Fibroblast of pulmonary artery (primary cell): ENCODE data around the gene ALDH1A1.

Experiments
- DNase-seq: peaks from one replicate; pipeline ENCODE4 v3.0.0-alpha.2; 2010; ENCODE audit warnings: low read depth
- H3K4me3 ChIP-seq: replicated peaks from 2 replicates; pipeline ENCODE4 v1.5.1; 2011; ENCODE audit warnings: low read depth, mild to moderate bottlenecking, control low read depth, low read length, moderate library complexity
- CTCF ChIP-seq: IDR thresholded peaks from 2 replicates; pipeline ENCODE4 v1.5.1; 2011; ENCODE audit warnings: mild to moderate bottlenecking, control low read depth, low read length, inconsistent platforms; ENCODE audit errors: missing control alignments

The ALDH1A1 gene

GRCh38 chr9:72882117-72882775 is 70.6 kb downstream of the ALDH1A1 start:
- no peak for DNase-seq
- H3K4me3 ChIP-seq = no peak overlapping the region
- TF ChIP-seq CTCF = no peak

GRCh38 chr9:72880821-72881220 is 72.0 kb downstream of the ALDH1A1 start:
- no peak for DNase-seq
- no peak overlapping the region for H3K4me3 ChIP-seq
- TF ChIP-seq CTCF = no peak

- H3K4me3 ChIP-seq = no peak overlapping the region
- no peak for TF ChIP-seq CTCF
- DNase-seq = no peak
Measured at GRCh38 chr9:72875221-72875620, 77.6 kb downstream of the ALDH1A1 start.

GRCh38 chr9:72874344-72874743 is 78.5 kb downstream of the ALDH1A1 start:
- no peak for DNase-seq
- no peak overlapping the region for H3K4me3 ChIP-seq
- TF ChIP-seq CTCF = no peak

GRCh38 chr9:72873456-72873855 is 79.4 kb downstream of the ALDH1A1 start:
- H3K4me3 ChIP-seq = no peak overlapping the region
- no peak for DNase-seq
- no peak for TF ChIP-seq CTCF

GRCh38 chr9:72872718-72873117 is 80.1 kb downstream of the ALDH1A1 start:
- no peak overlapping the region for H3K4me3 ChIP-seq
- DNase-seq = no peak
- no peak for TF ChIP-seq CTCF

- peak; percentile 43 for TF ChIP-seq CTCF
- peak; percentile 47 for DNase-seq
- H3K4me3 ChIP-seq = peak overlapping the region; percentile 9
Measured at GRCh38 chr9:72871685-72872084, 81.2 kb downstream of the ALDH1A1 start.
